Stimulated activated CD4-positive, alpha-beta T cell treated with anti-CD3 and anti-CD28 coated beads, Interleukin-4, amount 100 ng/mL, for 24 hours (primary cell): ENCODE results near the gene QRSL1.
"Not testable (repeated sequence)": the region's sequence is repeated elsewhere in the genome, so short reads cannot be mapped to it uniquely, and the experiment has no call there.

ENCODE experiments used
- DNase-seq: peaks from one replicate; pipeline ENCODE4 v3.0.0-alpha.2; 2020

QRSL1 gene

GRCh38 chr6:106626485-106626884, 2.9 kb upstream of the QRSL1 start:
- no peak for DNase-seq

GRCh38 chr6:106627760-106628159, 1.6 kb upstream of the QRSL1 start:
- DNase-seq, result not testable (repeated sequence)

GRCh38 chr6:106628658-106629102, 698 bp upstream of the QRSL1 start:
- DNase-seq, result no peak

- DNase-seq, result no peak
Observed at GRCh38 chr6:106629859-106630163, 433 bp downstream of the QRSL1 start.

- DNase-seq, result no peak
Observed at GRCh38 chr6:106630366-106630765, 988 bp downstream of the QRSL1 start.

GRCh38 chr6:106631346-106631745, 2.0 kb downstream of the QRSL1 start:
- DNase-seq, result no peak

GRCh38 chr6:106634565-106634964, 5.2 kb downstream of the QRSL1 start:
- no peak for DNase-seq

- DNase-seq, result no peak
Observed at GRCh38 chr6:106637051-106637716, 7.8 kb downstream of the QRSL1 start.

GRCh38 chr6:106637717-106638341, 8.5 kb downstream of the QRSL1 start:
- DNase-seq, result no peak

GRCh38 chr6:106639812-106640211, 10.4 kb downstream of the QRSL1 start:
- DNase-seq, result no peak

GRCh38 chr6:106642476-106642875, 13.1 kb downstream of the QRSL1 start:
- DNase-seq, result no peak

GRCh38 chr6:106643061-106643460, 13.7 kb downstream of the QRSL1 start:
- DNase-seq, result no peak

GRCh38 chr6:106648651-106649308, 19.4 kb downstream of the QRSL1 start:
- DNase-seq, result no peak

- DNase-seq, result no peak
Observed at GRCh38 chr6:106658469-106658868, 29.1 kb downstream of the QRSL1 start.

- no peak for DNase-seq
Observed at GRCh38 chr6:106659859-106660258, 30.5 kb downstream of the QRSL1 start.

- no peak for DNase-seq
Observed at GRCh38 chr6:106662458-106662857, 33.1 kb downstream of the QRSL1 start.

GRCh38 chr6:106666282-106667021, 37.1 kb downstream of the QRSL1 start:
- DNase-seq, result no peak

- DNase-seq, result no peak
Observed at GRCh38 chr6:106667022-106667402, 37.6 kb downstream of the QRSL1 start.

- no peak for DNase-seq
Observed at GRCh38 chr6:106670236-106670635, 40.9 kb downstream of the QRSL1 start.

- no peak for DNase-seq
Observed at GRCh38 chr6:106671651-106672050, 42.3 kb downstream of the QRSL1 start.

- DNase-seq, result no peak
Observed at GRCh38 chr6:106674541-106675229, 45.3 kb downstream of the QRSL1 start.

- DNase-seq, result no peak
Observed at GRCh38 chr6:106677282-106677681, 47.9 kb downstream of the QRSL1 start.

- no peak for DNase-seq
Observed at GRCh38 chr6:106684011-106684410, 54.6 kb downstream of the QRSL1 start.
